ENCODE data around the gene ARID3C. TPM values are rescaled to one million over a fixed set of nuclear protein-coding genes. Genes with fewer than 3 reads are reported as not detected.
A peak's percentile ranks its signal among the peaks of the same experiment; 100 is the strongest.

The ARID3C gene
- total RNA-seq, 4 donors from 2014 or later = not detected

DNA sequence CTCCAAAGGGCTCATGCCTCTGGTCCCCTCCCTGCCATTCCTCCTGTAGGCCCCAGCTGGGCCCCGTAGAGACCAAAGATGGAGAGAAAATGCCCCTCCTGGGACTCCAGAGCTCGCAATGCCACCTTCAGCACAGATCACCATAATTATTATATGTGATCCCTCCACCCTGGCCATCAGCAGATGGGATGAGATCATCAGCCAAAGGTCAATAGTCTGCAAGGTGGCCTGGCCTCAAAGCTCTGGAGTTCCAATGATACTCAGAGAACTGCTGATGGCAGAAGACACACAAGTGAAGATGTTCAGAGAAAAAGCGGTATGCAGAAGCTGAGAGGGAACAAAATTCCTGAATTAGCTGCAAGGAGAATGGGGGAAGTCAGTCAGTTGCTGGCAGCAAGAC lies 22.0 kb downstream of the ARID3C start:
- TF ChIP-seq POLR2A (IDR thresholded peaks at IDR 0.05) = no peak
- TF ChIP-seq, protein P1, sequence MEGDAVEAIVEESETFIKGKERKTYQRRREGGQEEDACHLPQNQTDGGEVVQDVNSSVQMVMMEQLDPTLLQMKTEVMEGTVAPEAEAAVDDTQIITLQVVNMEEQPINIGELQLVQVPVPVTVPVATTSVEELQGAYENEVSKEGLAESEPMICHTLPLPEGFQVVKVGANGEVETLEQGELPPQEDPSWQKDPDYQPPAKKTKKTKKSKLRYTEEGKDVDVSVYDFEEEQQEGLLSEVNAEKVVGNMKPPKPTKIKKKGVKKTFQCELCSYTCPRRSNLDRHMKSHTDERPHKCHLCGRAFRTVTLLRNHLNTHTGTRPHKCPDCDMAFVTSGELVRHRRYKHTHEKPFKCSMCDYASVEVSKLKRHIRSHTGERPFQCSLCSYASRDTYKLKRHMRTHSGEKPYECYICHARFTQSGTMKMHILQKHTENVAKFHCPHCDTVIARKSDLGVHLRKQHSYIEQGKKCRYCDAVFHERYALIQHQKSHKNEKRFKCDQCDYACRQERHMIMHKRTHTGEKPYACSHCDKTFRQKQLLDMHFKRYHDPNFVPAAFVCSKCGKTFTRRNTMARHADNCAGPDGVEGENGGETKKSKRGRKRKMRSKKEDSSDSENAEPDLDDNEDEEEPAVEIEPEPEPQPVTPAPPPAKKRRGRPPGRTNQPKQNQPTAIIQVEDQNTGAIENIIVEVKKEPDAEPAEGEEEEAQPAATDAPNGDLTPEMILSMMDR (IDR thresholded peaks at IDR 0.05) = no peak
- intact Hi-C loops (cut with DNase I) = no loop called here
- Histone ChIP-seq H3K27ac (no peak overlapping the region), H3K27me3 (no peaks in the 10 kb centered on the region), H3K4me3 (no peak overlapping the region), H3K9me3 (no peaks in the 10 kb centered on the region), H3K36me3 (no peaks in the 10 kb centered on the region), H3K4me1 (peaks cover 10 to 17% (median 12%) of the 10 kb centered on the region in 3 donors)
- DNase-seq = no peak
- 74 to 94% methylated on average over 2 to 3 of the region's 3 CpGs for WGBS, 2 donors

DNA sequence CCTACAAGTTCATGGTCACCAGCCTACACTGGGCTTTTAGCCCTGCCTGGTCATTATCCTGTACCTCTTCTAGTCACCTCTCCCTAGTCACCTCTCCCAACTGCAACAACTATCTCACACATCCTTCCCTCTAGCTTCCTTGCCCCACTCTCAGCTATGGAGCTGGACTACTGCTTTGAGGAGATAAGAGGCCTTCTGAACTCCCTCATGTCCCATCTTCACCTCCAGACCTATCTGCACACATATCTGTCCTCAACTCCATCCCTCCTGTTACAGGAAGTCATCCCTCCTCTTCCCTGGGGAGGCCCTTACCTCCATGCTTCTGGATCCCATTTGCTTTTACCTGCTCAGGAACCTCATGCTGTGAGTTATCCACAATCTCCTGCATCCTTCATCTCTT lies 22.7 kb downstream of the ARID3C start:
- Histone ChIP-seq H3K36me3 (no peaks in the 10 kb centered on the region), H3K27me3 (no peaks in the 10 kb centered on the region), H3K27ac (no peak overlapping the region), H3K4me3 (no peak overlapping the region), H3K4me1 (peaks cover 10 to 14% (median 12%) of the 10 kb centered on the region in 3 donors), H3K9me3 (no peaks in the 10 kb centered on the region)
- TF ChIP-seq, protein P1 (IDR thresholded peaks at IDR 0.05) = no peak
- TF ChIP-seq POLR2A (IDR thresholded peaks at IDR 0.05) = no peak
- DNase-seq = no peak
- intact Hi-C loops (cut with DNase I) = no loop called here

DNA sequence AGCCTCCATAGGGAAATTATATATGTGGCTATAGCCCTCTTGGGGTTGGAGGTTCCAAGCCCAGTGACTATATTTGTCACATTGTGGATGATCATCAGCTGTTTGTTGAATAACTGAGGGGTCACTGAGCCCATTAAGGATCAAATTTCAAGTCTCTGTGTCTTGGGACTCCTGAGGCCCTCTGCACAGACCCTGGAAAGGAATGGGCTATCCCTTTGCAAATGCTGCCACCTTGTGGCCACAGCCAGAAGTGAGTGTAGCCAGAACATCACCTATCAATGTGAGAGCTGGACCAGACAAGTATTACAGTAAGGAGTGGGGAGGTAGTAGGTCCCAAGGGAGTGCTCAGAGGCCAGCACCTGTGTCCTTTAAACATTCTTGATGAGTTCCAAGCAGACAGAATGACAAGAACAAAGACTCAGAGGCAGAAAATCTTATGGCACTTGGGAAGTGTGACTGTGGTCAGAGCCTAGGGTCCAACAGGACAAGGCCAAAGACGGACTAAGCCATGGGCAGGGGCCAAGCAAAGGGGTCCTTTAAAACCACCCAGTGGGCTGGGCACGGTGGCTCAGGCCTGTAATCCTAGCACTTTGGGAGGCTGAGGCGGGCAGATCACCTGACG lies 25.1 kb downstream of the ARID3C start:
- Histone ChIP-seq H3K36me3 (no peaks in the 10 kb centered on the region), H3K27me3 (no peaks in the 10 kb centered on the region), H3K9me3 (no peaks in the 10 kb centered on the region), H3K4me3 (no peak overlapping the region), H3K27ac (no peak overlapping the region), H3K4me1 (peaks cover 0 to 13% (median 0%) of the 10 kb centered on the region in 3 donors)
- intact Hi-C loops (cut with DNase I) = loop anchor here (5.0 kb wide), 1 partner anchor 56 kb away; no protein-coding TSS in a partner anchor
- 56 to 65% methylated on average over 4 of the region's 4 CpGs for WGBS, 2 donors
- no peak for TF ChIP-seq POLR2A (IDR thresholded peaks at IDR 0.05)
- TF ChIP-seq, protein P1 (IDR thresholded peaks at IDR 0.05) = peak; percentile 87 to 93 (median 91)
- DNase-seq = no peak

DNA sequence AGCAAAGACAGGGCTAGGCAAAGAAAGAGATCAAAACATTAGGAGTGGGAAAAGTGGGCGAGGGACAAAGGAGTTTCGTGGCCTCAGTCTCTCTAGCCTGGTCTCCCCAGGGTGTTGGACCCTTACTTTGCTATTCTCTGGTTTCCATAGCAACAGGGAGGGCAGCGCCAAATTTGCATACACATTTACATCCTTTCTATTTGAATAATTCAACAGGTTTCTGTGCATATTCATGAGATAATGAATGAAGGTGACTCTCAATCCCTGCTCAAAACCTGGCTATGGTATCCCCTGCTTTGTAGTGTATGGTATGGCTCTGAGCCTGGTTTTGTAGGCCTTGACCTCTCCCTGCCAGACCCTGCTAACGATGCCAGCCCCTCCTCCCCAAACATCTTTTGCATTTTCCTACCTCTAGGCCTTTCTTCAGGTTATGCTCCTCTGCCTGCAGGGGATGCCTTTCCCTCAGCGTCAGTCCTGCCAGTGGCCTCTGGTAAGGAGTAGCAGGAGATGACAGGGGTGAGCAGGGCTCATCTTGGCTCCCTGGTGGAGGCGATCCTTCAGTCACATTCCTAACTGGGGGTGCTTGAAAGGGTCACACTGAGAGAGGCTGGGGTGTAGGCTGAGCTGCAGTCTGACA lies 26.8 kb downstream of the ARID3C start:
- no peaks in the 10 kb centered on the region for H3K27me3 ChIP-seq
- no peaks in the 10 kb centered on the region for H3K9me3 ChIP-seq
- DNase-seq = no peak
- no peak for TF ChIP-seq POLR2A (IDR thresholded peaks at IDR 0.05)
- TF ChIP-seq, protein P1 (IDR thresholded peaks at IDR 0.05) = no peak
- no peaks in the 10 kb centered on the region for H3K36me3 ChIP-seq
- WGBS, 2 donors = 78 to 83% methylated on average over 4 to 6 of the region's 6 CpGs
- intact Hi-C loops (cut with DNase I) = loop anchor here (5.0 kb wide), 1 partner anchor 55 kb away; no protein-coding TSS in a partner anchor
- no peak overlapping the region for H3K4me3 ChIP-seq
- peaks cover 0 to 13% (median 0%) of the 10 kb centered on the region in 3 donors for H3K4me1 ChIP-seq
- H3K27ac ChIP-seq = no peak overlapping the region

DNA sequence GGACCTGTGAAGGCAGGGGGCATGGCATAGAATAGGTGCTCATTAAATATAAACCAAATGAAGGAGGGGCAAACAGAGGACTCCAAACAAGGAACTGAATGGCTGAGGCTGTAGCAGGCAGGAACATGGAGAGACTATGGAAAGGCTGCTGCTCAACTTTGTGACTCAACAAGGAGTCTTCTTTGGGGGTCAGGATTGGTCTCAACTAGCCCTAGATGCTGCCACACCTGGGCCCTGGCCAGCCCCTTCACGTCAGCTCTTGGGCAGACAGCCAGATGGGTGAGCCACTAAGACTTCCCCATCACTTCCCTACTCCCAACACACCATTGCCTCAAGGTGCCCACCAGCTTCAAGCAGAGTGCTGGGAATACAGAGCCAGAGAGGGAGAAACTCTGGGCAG lies 28.0 kb downstream of the ARID3C start:
- H3K4me1 ChIP-seq = peaks cover 0 to 13% (median 0%) of the 10 kb centered on the region in 3 donors
- no peak overlapping the region for H3K4me3 ChIP-seq
- H3K27ac ChIP-seq = no peak overlapping the region
- no peak for DNase-seq
- no peaks in the 10 kb centered on the region for H3K27me3 ChIP-seq
- H3K9me3 ChIP-seq = no peaks in the 10 kb centered on the region
- no peaks in the 10 kb centered on the region for H3K36me3 ChIP-seq
- 11 to 14% methylated on average over 1 of the region's 1 CpG for WGBS, 2 donors
- no peak for TF ChIP-seq POLR2A (IDR thresholded peaks at IDR 0.05)
- TF ChIP-seq, protein P1 (IDR thresholded peaks at IDR 0.05) = no peak
- intact Hi-C loops (cut with DNase I) = loop anchor here (5.0 kb wide), 1 partner anchor 54 kb away; no protein-coding TSS in a partner anchor
